Activated naive CD4-positive, alpha-beta T cell treated with Interleukin-2 at 50 U/mL for 16 hours (primary cell): ENCODE results near the gene DPP9.
A peak's percentile ranks its signal among the peaks of the same experiment; 100 is the strongest.
"Not testable (repeated sequence)": the region's sequence is repeated elsewhere in the genome, so short reads cannot be mapped to it uniquely, and the experiment has no call there.

Experiments
- DNase-seq: peaks from one replicate; pipeline ENCODE4 v3.0.0-alpha.2; 2020

The DPP9 gene

DNA sequence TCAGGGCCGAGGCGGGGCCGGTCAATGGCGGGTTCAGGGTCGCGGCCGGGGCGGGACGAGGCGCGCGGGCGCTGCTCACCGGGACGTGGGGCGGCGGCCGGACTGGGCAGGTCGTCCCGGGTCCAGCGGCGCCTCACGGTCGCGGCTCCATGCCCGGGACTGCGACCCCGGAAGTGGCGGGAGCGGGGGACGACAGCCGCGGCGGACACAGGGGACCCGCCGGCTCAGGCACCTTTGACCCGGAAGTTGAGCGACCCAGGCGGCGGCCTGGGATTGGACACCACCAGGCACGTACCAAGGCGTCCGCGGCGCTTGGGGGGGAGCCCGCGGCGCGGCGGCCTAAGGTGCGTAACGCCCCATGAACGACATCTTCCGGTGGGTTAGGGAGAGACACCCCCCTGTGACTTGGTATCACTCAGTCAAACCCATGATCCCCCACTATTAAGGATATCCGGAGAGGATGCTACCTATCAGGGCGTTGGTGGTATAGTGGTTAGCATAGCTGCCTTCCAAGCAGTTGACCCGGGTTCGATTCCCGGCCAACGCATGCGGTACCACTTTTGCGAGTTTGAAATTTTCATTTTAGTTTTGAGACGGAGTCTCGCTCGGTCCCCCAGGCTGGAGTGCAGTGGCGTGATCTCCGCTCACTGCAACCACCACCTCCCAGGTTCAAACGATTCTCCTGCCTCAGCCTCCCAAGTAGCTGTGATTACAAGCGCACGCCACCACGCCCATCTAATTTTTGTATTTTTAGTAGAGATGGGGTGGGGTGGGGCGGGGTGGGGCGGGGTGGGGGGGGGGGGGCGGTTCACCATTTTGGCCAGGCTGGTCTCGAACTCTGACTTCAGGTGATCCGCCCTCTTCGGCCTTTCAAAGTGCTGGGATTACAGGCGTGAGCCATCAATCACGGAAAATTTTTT is at the start of gene DPP9:
Gene DPP9, minus strand, starts transcription at position 248 of the 920 bp plus-strand sequence. CDS start 3,936 bp downstream, outside the sequence.
- DNase-seq: peak; percentile 97

- DNase-seq: no peak
Observed at GRCh38 chr19:4773047-4773640, 49.5 kb upstream of the DPP9 start.

GRCh38 chr19:4772566-4772965 is 48.9 kb upstream of the DPP9 start:
- DNase-seq: no peak

DNA sequence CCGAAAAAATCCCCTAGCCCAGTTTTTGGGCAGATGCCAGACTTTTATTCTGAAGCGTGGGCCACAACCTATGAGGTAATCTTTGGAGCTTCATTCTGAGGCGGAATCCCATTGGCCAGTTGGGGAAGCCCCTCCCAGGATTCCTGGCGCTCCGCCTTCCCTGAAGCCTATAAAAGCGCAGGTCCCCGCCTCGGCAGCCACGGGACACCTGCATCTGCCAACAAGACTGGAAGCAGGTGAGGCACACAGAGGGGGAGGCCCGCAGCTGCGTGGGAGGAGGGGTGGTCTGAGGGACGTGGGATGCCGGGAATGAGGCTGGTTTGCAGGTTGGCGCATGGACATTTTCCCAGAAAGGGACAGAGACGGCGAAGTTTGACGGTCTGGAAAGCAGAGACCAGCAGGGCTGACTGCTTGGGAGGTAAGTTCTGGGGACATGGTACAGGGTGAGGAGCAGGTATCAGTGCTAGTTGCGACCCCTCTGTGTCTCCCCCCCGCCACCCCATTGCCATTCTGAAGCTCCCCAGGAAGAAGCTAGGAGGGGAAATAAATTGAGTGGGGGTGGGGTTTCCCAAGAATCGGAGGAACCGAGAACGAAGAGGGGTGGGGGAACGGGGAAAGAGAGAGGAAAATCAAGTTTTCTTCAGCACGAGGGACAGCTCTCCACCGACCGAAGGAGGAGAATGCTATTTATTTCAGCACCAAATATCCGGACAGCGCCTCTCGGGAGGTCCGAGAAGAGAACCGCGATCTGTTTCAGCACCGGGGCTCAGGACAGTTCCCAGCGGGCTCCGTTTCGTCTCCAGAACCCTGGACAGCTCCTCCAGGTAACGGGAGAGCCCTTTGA is 45.5 kb upstream of the DPP9 start:
- peak; percentile 73 for DNase-seq

DNA sequence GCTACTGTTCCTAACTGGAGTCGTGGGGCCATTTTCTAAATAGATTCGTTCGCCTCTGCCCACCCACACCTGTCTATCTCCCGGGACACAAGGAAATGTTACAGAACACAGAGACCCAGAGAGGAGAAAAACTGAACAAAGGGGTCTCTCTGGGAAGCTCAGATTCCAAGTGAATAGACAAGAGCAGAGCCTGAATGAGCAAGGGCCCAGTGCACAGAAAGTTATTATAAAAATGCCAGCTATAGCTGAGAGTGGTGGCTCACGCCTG is 40.7 kb upstream of the DPP9 start:
- DNase-seq: no peak

- no peak for DNase-seq
Observed at GRCh38 chr19:4763021-4763420, 39.4 kb upstream of the DPP9 start.

- no peak for DNase-seq
Observed at GRCh38 chr19:4760285-4760650, 36.6 kb upstream of the DPP9 start.

GRCh38 chr19:4759388-4760284 is 36.0 kb upstream of the DPP9 start:
- DNase-seq: peak; percentile 63

DNA sequence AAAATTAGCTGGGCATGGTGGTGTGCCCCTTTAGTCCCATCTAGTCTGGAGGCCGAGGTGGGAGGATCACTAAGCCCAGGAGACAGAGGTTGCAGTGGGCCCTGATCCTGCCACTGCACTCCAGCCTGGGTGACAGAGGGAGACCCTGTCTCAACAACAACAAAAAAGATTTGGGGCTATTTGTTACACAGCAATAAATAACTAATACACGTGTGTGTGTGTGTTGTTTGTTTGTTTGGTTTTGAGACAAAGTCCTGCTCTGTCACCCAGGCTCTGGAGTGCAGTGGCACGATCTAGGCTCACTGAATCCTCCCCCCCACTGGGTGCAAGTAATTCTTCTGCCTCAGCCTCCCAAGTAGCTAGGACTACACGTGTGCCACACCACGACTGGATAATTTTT is 35.0 kb upstream of the DPP9 start:
- no peak for DNase-seq

DNA sequence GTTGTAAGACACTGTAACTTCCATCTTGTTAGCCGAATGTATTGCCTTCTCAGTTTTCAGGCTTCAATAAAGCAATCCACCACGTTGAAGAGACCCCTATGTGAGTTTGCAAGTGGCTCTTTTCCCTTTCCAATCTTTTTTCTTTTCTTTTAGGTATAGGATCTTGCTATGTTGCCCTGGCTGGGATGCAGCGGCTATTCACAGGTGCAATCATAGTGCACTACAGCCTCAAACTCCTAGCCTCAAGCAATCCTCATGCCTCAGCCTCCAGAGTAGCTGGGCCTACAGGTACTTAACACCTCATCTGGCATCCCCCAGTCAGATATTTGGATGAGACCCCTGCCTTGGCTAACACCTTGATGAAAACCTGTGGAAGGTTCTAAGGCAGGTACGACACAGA is 34.4 kb upstream of the DPP9 start:
- no peak for DNase-seq

- DNase-seq: no peak
Observed at GRCh38 chr19:4755459-4755858, 31.8 kb upstream of the DPP9 start.

GRCh38 chr19:4754248-4754647 is 30.6 kb upstream of the DPP9 start:
- no peak for DNase-seq

GRCh38 chr19:4749870-4750590 is 26.4 kb upstream of the DPP9 start:
- no peak for DNase-seq

DNA sequence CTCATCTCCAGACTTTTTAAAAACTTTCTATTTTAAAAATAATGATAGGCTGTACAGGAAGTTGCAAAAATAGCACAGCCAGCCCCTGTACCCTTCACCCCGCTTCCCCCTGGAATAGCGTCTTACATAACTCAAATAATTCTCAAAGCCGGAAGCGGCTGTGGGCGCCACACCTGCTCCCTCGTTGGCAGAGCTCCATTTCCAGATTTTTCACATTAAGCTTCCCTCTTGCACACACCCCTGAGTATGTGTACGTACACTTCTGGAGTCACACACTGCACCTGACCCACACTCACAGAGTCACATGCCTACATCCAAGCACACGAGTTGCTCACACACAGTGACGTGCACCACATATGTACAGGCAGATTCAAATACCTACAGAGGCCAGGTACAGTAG is 24.9 kb upstream of the DPP9 start:
- DNase-seq: no peak

DNA sequence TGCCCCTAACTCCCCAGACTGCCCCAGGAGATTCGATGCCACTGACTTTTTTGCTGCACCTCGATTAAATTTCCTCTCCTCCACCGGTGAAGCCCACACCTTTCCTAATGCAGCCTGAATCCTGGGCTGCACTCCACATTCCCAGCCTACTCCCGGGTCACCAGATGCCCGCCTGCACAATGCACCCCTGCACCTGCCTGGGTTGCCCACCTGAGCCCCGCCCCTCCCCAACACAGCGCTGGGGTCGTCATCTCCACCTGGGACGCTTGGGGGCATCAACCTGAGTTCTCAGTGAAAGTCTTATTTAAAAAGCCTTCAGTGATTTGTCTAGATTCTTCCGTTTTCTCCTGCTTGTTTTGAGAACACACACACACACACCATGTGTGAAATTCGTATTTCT is 24.5 kb upstream of the DPP9 start:
- no peak for DNase-seq

DNA sequence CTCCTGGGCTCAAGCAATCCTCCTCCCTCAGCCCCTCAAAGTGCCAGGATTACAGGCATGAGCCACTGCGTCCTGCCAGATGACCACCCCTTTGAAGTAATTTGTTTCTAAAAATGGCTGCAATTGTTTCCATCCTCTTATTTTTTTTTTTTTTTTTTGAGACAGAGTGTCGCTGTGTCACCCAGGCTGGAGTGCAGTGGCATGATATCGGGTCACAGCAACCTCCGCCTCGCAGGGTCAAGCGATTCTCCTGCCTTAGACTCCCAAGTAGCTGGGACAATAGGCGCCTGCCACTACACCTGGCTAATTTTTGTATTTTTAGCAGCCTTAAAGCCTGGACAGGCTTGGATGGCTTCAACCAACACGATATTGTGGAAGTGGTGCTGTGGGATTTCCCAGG is 22.3 kb upstream of the DPP9 start:
- DNase-seq: no peak

- not testable (repeated sequence) for DNase-seq
Observed at GRCh38 chr19:4745175-4745574, 21.5 kb upstream of the DPP9 start.

GRCh38 chr19:4744451-4745174 is 21.0 kb upstream of the DPP9 start:
- no peak for DNase-seq

- DNase-seq: no peak
Observed at GRCh38 chr19:4742723-4743646, 19.3 kb upstream of the DPP9 start.

- DNase-seq: no peak
Observed at GRCh38 chr19:4740092-4740491, 16.4 kb upstream of the DPP9 start.
